VCaP (cell line): ENCODE data around the gene BPTF.

Source experiments
- H3K27ac ChIP-seq: fragments of 450-650 bp; 2 replicates; pipeline ENCODE4 v1.5.1; 2017
- TF ChIP-seq, protein P1 (sequence below): fragments of 450-650 bp; conservative IDR thresholded peaks from 2 replicates; pipeline ENCODE4 v1.5.1; 2017; ENCODE audit warnings: mild to moderate bottlenecking, moderate library complexity

BPTF gene

DNA sequence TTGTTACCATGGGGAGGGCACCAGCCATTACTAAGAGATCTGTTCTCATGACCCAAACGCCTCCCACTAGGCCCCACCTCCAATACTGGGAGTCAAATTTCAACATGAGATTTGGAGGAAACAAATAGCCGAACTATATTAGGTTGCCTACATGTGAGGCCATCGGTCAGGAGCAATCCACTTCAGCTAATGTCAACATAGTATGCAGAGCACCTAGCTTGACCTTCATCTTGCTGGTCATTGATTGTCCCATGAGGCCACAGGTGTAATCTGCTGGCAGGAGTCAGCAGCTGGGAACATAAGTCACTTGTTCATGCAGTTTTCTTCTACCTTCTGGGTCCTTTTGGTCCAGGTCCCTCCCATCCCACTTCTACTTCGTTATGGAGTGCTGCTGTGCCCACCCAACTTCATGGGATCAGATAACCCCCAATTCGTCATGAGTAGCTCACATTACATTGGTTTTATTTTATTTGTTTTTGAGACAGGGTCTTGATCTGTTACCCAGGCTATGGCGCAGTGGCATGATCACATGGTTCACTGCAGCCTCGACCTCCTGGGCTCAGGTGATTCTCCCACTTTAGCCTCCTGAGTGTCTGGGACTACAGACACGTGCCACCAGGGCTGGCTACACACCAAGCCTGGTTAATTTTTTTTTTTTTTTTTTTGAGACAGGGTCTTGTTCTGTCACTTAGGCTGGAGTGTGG is 204.4 kb downstream of the BPTF start:
- TF ChIP-seq, protein P1, sequence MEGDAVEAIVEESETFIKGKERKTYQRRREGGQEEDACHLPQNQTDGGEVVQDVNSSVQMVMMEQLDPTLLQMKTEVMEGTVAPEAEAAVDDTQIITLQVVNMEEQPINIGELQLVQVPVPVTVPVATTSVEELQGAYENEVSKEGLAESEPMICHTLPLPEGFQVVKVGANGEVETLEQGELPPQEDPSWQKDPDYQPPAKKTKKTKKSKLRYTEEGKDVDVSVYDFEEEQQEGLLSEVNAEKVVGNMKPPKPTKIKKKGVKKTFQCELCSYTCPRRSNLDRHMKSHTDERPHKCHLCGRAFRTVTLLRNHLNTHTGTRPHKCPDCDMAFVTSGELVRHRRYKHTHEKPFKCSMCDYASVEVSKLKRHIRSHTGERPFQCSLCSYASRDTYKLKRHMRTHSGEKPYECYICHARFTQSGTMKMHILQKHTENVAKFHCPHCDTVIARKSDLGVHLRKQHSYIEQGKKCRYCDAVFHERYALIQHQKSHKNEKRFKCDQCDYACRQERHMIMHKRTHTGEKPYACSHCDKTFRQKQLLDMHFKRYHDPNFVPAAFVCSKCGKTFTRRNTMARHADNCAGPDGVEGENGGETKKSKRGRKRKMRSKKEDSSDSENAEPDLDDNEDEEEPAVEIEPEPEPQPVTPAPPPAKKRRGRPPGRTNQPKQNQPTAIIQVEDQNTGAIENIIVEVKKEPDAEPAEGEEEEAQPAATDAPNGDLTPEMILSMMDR = no peak
- H3K27ac ChIP-seq = no peak overlapping the region
